Activated CD4-positive, alpha-beta memory T cell treated with anti-CD3 and anti-CD28 coated beads for 36 hours (primary cell): ENCODE data around the gene CD101. TPM values are rescaled to one million over a fixed set of nuclear protein-coding genes. Genes with fewer than 3 reads are reported as not detected.
A peak's percentile ranks its signal among the peaks of the same experiment; 100 is the strongest.

ENCODE experiments used
- CTCF ChIA-PET: fragments of 350-600 bp; sonication (Branson Sonifier 250); formaldehyde crosslinking; loops from one replicate; lab custom pipeline; 2021; ENCODE audit warnings: antibody characterized with exemption, inconsistent platforms; lab: Charles Lee
- POLR2A ChIA-PET: fragments of 350-600 bp; sonication (Branson Sonifier 250); formaldehyde crosslinking; loops from one replicate; lab custom pipeline; 2021; ENCODE audit warnings: antibody characterized with exemption; lab: Charles Lee
- DNase-seq: peaks from one replicate; pipeline ENCODE4 v3.0.0-alpha.2; 2020
- H3K27ac Mint-ChIP-seq: one replicate; pipeline ENCODE4 v1.8.0; 2021; ENCODE audit warnings: mixed read lengths
- H3K27me3 Mint-ChIP-seq: one replicate; pipeline ENCODE4 v1.8.0; 2021; ENCODE audit warnings: mixed read lengths
- H3K36me3 Mint-ChIP-seq: one replicate; pipeline ENCODE4 v1.8.0; 2021; ENCODE audit warnings: mixed read lengths
- H3K4me1 Mint-ChIP-seq: one replicate; pipeline ENCODE4 v1.8.0; 2021; ENCODE audit warnings: low read depth, mixed read lengths
- H3K4me3 Mint-ChIP-seq: one replicate; pipeline ENCODE4 v1.8.0; 2021; ENCODE audit warnings: mild to moderate bottlenecking, mixed read lengths
- H3K9me3 Mint-ChIP-seq: one replicate; pipeline ENCODE4 v1.8.0; 2021; ENCODE audit warnings: mixed read lengths
- intact Hi-C: fragments of 100-400 bp; cut with micrococcal nuclease; formaldehyde crosslinking; loops from one replicate; pipeline ENCODE4 v1.15.1; 2023
- total RNA-seq, 2 experiments: library from RNA; stranded (reverse); gene quantifications; one replicate each; pipeline ENCODE4 v1.2.3, GENCODE V29; 2021

Gene CD101
- total RNA-seq, 2 experiments from 2014 or later: 0.14 to 0.19 TPM

DNA sequence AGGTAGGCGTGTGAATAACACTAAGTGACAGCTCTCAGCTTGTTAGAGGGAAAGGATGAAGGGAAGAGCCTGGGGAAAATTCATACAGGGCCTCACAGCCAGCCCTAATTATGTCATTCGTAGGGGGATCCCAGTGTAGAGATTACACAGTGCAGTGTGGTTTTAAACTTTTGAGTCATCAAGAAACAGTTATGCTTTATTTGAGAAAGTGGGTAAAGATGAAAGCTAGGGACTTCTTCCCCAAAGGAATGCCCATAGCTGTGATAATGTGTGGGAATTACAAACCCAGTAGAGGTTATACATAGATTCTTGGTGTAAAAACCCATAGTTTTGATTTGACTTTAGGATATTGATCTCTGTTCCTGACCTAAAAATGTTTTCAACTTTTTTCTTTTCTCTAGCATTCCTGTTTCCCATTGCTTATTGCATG is 60.4 kb downstream of the CD101 start:
- peaks cover 39% of the 10 kb centered on the region for H3K4me1 Mint-ChIP-seq
- no peaks in the 10 kb centered on the region for H3K9me3 Mint-ChIP-seq
- POLR2A ChIA-PET: interaction anchor here (0.6 to 1.6 kb wide), 10 partner anchors 15 to 325 kb away, joined by 3 to 11 read pairs (median 4); partner anchors contain the start of gene CD2

DNA sequence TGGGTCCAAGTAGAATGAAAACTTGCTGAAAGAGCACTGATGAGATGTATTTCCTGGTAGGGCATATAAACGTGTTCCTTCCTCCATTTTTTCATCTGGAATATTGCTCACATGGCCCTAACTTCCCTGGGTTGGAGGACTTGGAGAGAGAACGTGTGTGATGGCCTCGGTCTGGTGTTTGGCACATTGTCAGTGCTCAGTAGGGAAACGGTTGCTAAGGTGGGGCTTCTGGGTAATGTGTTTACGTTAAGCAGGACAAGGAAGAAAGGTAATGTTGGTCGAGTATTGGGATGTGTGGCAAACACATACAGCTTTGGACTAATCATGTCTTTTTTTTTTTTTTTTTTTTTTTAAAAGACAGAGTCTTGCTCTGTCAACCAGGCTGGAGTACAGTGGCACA is 64.8 kb downstream of the CD101 start:
- Mint-ChIP-seq H3K36me3 (peaks cover 50% of the 10 kb centered on the region), H3K4me1 (peaks cover 50% of the 10 kb centered on the region), H3K27me3 (no peaks in the 10 kb centered on the region), H3K27ac (no peak overlapping the region), H3K9me3 (no peaks in the 10 kb centered on the region), H3K4me3 (no peak overlapping the region)
- ChIA-PET POLR2A (interaction anchor here (2.5 kb wide), 1 partner anchor 11 kb away, joined by 9 read pairs; no protein-coding TSS in a partner anchor), CTCF (interaction anchor here (0.8 to 8.4 kb wide), 8 partner anchors 10 to 468 kb away, joined by 3 to 150 read pairs (median 14); no protein-coding TSS in a partner anchor)
- intact Hi-C loops: no loop called here
- no peak for DNase-seq

More for the DNA sequence above, 60.4 kb downstream of the CD101 start:
- Mint-ChIP-seq H3K36me3 (peaks cover 42% of the 10 kb centered on the region), H3K27ac (peak overlapping the region; percentile 45), H3K27me3 (no peaks in the 10 kb centered on the region), H3K4me3 (peak overlapping the region; percentile 50)
- CTCF ChIA-PET: interaction anchor here (0.7 to 3.5 kb wide), 5 partner anchors 10 to 325 kb away, joined by 3 to 20 read pairs (median 4); no protein-coding TSS in a partner anchor
- DNase-seq: peak; percentile 64
- intact Hi-C loops: loop anchor here (1.0 to 5.0 kb wide), 10 partner anchors 8 to 685 kb away; partner anchors contain the start of genes CD58 and MAN1A2

DNA sequence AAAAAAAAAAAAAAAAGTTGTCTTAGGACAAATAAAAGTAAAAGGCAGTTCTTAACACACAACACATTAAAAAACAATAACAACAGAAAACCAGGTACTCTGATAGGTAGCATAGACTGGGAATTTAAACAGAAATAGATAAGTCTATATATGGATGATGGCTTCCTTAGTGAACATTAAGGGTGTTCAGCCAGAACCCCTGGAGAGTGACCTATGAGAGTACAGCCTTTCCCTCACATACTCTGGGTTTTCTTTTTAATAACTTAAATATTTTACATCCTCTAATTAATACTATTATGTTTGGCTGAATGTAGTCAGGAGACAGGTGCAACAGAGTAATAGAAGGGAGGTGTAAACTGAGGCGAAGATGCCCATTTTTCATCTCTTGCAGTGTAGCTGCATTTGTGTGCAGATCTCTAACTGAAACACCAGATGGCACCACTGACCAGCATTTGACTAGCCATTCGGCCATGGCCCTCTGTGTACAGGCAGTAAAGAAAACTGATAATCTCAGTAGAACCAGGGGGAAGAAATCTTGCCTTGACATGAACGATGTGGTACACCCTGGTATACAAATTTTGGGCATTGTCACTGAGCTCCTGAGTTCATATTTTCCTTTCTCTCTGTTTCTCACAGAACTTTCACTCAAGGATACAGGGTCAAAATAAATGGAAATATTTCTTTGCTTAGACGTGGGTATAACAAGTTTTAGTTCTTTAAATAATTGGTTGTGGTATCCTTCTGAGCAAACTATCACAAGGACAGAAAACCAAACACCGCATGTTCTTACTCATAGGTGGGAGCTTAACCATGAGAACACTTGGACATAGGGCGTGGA is 66.2 kb downstream of the CD101 start:
- no peaks in the 10 kb centered on the region for H3K27me3 Mint-ChIP-seq
- peak; percentile 60 for DNase-seq
- ChIA-PET CTCF (interaction anchor here (0.8 to 8.4 kb wide), 21 partner anchors 8 to 828 kb away, joined by 3 to 150 read pairs (median 7); partner anchors contain the start of gene TTF2), POLR2A (interaction anchor here (2.5 kb wide), 1 partner anchor 10 kb away, joined by 9 read pairs; no protein-coding TSS in a partner anchor)
- no peak overlapping the region for H3K27ac Mint-ChIP-seq
- H3K9me3 Mint-ChIP-seq: no peaks in the 10 kb centered on the region
- intact Hi-C loops: loop anchor here (1.0 kb wide), 1 partner anchor 61 kb away; no protein-coding TSS in a partner anchor
- peaks cover 38% of the 10 kb centered on the region for H3K4me1 Mint-ChIP-seq
- peaks cover 51% of the 10 kb centered on the region for H3K36me3 Mint-ChIP-seq
- no peak overlapping the region for H3K4me3 Mint-ChIP-seq

DNA sequence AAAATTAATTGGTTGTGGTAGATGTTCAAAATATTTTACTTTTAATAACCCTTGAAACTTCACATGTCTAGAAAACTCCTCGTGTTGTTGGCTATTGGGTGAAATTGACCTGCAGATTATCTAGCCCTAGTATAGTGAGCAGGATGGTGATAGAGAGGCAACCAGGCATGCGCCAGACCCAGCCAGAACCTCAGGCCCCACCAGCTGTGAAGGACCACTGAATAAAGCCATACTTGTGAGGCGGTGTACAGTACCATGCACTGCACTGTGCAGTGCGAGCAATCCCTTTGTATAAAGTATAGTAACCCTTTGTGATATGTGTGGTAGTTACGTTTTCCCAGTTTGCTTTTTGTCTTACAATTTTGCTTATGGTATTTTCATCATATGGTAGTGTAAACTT is 67.0 kb downstream of the CD101 start:
- H3K4me1 Mint-ChIP-seq: peaks cover 33% of the 10 kb centered on the region
- H3K27ac Mint-ChIP-seq: no peak overlapping the region
- ChIA-PET POLR2A (interaction anchor here (1.9 to 2.5 kb wide), 2 partner anchors 9 kb away, joined by 5 to 9 read pairs; partner anchors contain the start of gene TTF2), CTCF (interaction anchor here (0.8 to 8.4 kb wide), 14 partner anchors 9 to 827 kb away, joined by 3 to 150 read pairs (median 8); partner anchors contain the start of gene TTF2)
- no peaks in the 10 kb centered on the region for H3K9me3 Mint-ChIP-seq
- H3K36me3 Mint-ChIP-seq: peaks cover 51% of the 10 kb centered on the region
- DNase-seq: no peak
- H3K27me3 Mint-ChIP-seq: no peaks in the 10 kb centered on the region
- intact Hi-C loops: no loop called here
- H3K4me3 Mint-ChIP-seq: no peak overlapping the region

DNA sequence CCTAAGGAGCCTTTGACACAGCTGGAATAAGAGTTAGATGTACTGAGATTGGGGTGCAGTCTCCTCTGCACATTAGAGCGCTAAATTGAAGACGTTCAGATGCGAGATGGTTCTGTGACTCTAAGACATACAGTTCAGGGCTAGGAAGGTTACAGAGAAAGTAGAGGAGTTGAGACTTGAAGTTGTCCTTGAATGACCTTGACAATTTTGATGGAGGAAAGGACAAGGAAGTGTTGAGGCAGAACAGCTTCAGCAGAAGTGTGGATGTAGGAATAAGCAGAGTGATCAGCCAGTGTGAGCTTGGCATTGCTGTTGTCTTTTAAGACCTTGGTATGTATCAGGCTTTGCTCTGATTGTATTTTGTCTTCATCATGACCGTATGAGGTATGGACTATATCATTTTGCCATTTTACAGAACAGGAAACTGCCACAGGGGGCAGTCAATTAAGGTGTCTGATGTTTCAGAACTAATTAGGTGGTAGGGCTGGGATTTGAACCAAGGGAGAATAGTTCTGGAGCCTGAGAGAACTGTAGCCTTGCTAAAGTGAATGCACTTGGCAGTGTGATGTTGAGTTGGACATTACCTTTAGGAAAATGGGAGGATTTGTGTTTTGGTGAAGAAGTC is 67.8 kb downstream of the CD101 start:
- Mint-ChIP-seq H3K9me3 (no peaks in the 10 kb centered on the region), H3K4me1 (peaks cover 28% of the 10 kb centered on the region), H3K36me3 (peaks cover 51% of the 10 kb centered on the region), H3K27ac (no peak overlapping the region), H3K4me3 (no peak overlapping the region), H3K27me3 (no peaks in the 10 kb centered on the region)
- DNase-seq: no peak
- intact Hi-C loops: no loop called here
- ChIA-PET POLR2A (interaction anchor here (0.7 to 1.9 kb wide), 2 partner anchors 8 to 10 kb away, joined by 3 to 5 read pairs; partner anchors contain the start of gene TTF2), CTCF (interaction anchor here (1.2 to 8.4 kb wide), 6 partner anchors 9 to 59 kb away, joined by 3 to 150 read pairs (median 18); partner anchors contain the start of gene TTF2)

DNA sequence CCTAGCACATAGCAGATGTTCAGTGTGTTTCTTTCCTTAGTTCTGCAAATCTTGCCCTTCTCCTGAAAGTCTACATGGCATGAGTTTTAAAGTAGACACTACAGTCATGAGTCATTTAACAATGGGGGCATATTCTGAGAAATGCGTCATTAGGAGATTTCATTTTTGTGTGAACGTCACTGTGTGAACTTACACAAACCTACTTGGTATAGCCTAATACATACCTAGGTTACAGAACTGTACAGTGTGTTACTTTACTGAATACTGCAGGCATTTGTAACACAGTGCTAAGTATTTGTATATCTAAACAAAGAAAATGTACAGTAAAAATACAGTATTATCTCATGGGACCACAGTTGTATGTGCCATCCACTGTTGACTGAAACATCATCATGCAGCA is 68.6 kb downstream of the CD101 start:
- Mint-ChIP-seq H3K27ac (no peak overlapping the region), H3K27me3 (no peaks in the 10 kb centered on the region), H3K9me3 (no peaks in the 10 kb centered on the region), H3K4me3 (no peak overlapping the region), H3K4me1 (peaks cover 31% of the 10 kb centered on the region), H3K36me3 (peaks cover 52% of the 10 kb centered on the region)
- no peak for DNase-seq
- ChIA-PET CTCF (interaction anchor here (0.9 to 8.4 kb wide), 5 partner anchors 10 to 501 kb away, joined by 3 to 150 read pairs (median 10); partner anchors contain the start of gene TTF2), POLR2A (interaction anchor here (1.9 kb wide), 1 partner anchor 10 kb away, joined by 5 read pairs; the partner anchor contains the start of gene TTF2)
- intact Hi-C loops: loop anchor here (1.0 kb wide), 1 partner anchor 8 kb away; no protein-coding TSS in a partner anchor

DNA sequence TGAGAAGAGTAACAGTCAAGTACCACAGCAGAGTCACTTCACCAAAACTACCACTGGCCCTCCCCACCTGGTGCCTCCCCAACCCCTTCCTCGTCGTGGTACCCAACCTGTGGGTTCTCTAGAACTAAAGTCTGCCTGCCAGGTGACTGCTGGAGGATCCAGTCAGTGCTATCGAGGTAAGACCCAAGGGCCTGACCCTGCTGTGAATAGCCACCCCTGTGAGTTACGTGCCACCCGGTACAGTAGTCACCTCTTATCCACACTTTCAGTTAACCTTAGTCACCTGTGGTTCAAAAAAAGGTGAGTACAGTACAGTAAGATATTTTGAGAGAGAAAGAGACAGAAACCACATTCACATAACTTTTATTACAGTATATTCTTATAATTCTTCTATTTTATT is 75.1 kb downstream of the CD101 start:
- H3K9me3 Mint-ChIP-seq: no peaks in the 10 kb centered on the region
- H3K4me1 Mint-ChIP-seq: peaks cover 30% of the 10 kb centered on the region
- DNase-seq: peak; percentile 41
- ChIA-PET POLR2A (interaction anchor here (0.9 to 1.4 kb wide), 8 partner anchors 7 to 579 kb away, joined by 3 to 20 read pairs (median 6); partner anchors contain the start of gene TTF2), CTCF (interaction anchor here (1.1 to 1.5 kb wide), 7 partner anchors 9 to 52 kb away, joined by 4 to 11 read pairs (median 5); partner anchors contain the start of gene TTF2)
- H3K36me3 Mint-ChIP-seq: peaks cover 83% of the 10 kb centered on the region
- peak overlapping the region; percentile 53 for H3K27ac Mint-ChIP-seq
- H3K4me3 Mint-ChIP-seq: no peak overlapping the region
- intact Hi-C loops: loop anchor here (1.0 to 5.0 kb wide), 8 partner anchors 16 to 580 kb away; partner anchors contain the start of genes CD101, MAN1A2 and TTF2
- H3K27me3 Mint-ChIP-seq: no peaks in the 10 kb centered on the region

DNA sequence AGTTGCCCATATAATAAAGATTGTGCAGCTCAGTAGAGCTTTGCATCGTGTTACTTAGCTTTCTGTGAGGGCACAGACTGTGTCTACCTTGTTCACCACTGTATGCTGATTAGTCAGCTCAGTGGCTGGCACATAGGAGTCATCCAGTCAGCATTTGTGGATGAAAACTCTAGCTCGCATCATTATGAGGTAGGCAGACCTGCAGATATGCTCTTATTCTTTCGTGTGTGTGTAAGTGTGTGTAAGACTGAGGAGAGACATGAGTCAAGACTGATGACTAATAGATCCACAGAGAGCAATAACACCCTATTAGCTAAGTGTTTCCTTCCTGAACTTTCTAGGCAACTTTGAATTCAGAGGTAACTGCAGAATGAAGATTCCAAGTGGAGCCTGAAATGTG is 75.7 kb downstream of the CD101 start:
- DNase-seq: peak; percentile 79
- intact Hi-C loops: loop anchor here (1.0 to 5.0 kb wide), 8 partner anchors 17 to 580 kb away; partner anchors contain the start of genes CD101, MAN1A2 and TTF2
- H3K4me1 Mint-ChIP-seq: peaks cover 30% of the 10 kb centered on the region
- peak overlapping the region; percentile 71 for H3K27ac Mint-ChIP-seq
- peaks cover 83% of the 10 kb centered on the region for H3K36me3 Mint-ChIP-seq
- ChIA-PET POLR2A (interaction anchor here (0.9 to 1.4 kb wide), 8 partner anchors 8 to 578 kb away, joined by 3 to 20 read pairs (median 6); partner anchors contain the start of gene TTF2), CTCF (interaction anchor here (1.1 to 1.5 kb wide), 7 partner anchors 10 to 52 kb away, joined by 4 to 11 read pairs (median 5); partner anchors contain the start of gene TTF2)
- H3K27me3 Mint-ChIP-seq: no peaks in the 10 kb centered on the region
- no peaks in the 10 kb centered on the region for H3K9me3 Mint-ChIP-seq
- no peak overlapping the region for H3K4me3 Mint-ChIP-seq

DNA sequence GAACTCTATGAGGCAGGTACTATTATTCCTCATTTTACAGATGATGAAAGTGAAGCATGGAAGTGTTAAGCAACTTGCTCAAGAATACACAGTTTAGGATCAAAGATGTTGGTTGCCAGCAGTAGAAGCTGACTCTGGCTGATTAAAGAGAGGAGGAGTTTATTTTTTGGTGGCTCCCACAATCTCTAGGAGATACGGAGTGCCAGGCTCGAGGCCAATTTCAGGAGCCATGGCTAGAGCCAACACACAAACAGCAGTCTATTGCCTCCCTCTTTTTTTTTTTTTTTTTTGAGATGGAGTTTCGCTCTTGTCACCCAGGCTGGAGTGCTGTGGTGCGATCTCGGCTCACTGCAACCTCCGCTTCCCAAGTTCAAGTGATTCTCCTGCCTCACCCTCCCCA is 78.2 kb downstream of the CD101 start:
- H3K4me3 Mint-ChIP-seq: no peak overlapping the region
- POLR2A ChIA-PET: no interaction called here
- no peak overlapping the region for H3K27ac Mint-ChIP-seq
- no peaks in the 10 kb centered on the region for H3K27me3 Mint-ChIP-seq
- DNase-seq: no peak
- intact Hi-C loops: loop anchor here (5.0 kb wide), 2 partner anchors 288 to 453 kb away; partner anchors contain the start of gene MAN1A2
- H3K36me3 Mint-ChIP-seq: peaks cover 86% of the 10 kb centered on the region
- CTCF ChIA-PET: interaction anchor here (1.1 to 1.4 kb wide), 2 partner anchors 12 to 49 kb away, joined by 4 to 7 read pairs; no protein-coding TSS in a partner anchor
- no peaks in the 10 kb centered on the region for H3K9me3 Mint-ChIP-seq
- peaks cover 51% of the 10 kb centered on the region for H3K4me1 Mint-ChIP-seq

DNA sequence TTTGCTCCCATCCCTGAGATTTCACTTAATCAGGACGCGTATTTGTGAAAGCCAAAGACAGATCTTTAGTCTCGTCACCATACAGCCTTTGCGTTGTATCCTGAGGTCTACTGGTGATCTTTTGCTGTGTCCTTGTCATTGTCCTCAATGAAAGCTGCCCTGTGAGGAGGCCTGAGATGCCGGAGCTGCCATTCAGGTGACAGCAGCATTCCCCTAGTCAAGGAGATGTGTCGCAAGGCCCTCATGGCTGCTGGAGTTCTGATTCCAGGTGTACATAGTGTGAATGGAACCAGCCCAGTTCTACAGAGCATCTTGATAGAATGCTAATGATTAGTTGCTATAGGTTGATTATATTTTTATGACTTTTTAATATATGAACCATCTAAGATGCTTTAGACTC is 82.7 kb downstream of the CD101 start:
- Mint-ChIP-seq H3K4me3 (no peak overlapping the region), H3K4me1 (peaks cover 21% of the 10 kb centered on the region), H3K36me3 (peaks cover 62% of the 10 kb centered on the region), H3K27me3 (no peaks in the 10 kb centered on the region), H3K9me3 (no peaks in the 10 kb centered on the region), H3K27ac (no peak overlapping the region)
- intact Hi-C loops: no loop called here
- no peak for DNase-seq
- ChIA-PET POLR2A (interaction anchor here (0.6 kb wide), 1 partner anchor 22 kb away, joined by 4 read pairs; no protein-coding TSS in a partner anchor), CTCF (no interaction called here)
